ENCODE results near the gene HIRA.

- TF ChIP-seq POLR2AphosphoS5 (IDR thresholded peaks at IDR 0.05) (no peak), POLR2A (IDR thresholded peaks at IDR 0.05) (no peak), CTCF (IDR thresholded peaks at IDR 0.05) (no peak)
These were observed 33.0 kb upstream of the HIRA start for GRCh38 chr22:19464546-19464945.

Data from stomach (tissue), 4 donors.